CD4-positive, alpha-beta T cell (primary cell): ENCODE results near the gene RNPS1. TPM values are rescaled to one million over a fixed set of nuclear protein-coding genes. Genes with fewer than 3 reads are reported as not detected.

Source experiments
- ATAC-seq: fragments of 200-7000 bp; cut with Tn5 transposase; one replicate; pipeline ENCODE4 v1.10.0; 2022; ENCODE audit warnings: mild to moderate bottlenecking; ENCODE audit not compliant: poor library complexity
- CTCF ChIA-PET: fragments of 350-600 bp; sonication (Branson Sonifier 250); formaldehyde crosslinking; loops from one replicate; lab custom pipeline; 2021; ENCODE audit warnings: antibody characterized with exemption, inconsistent platforms; lab: Charles Lee
- POLR2A ChIA-PET: fragments of 350-600 bp; sonication (Branson Sonifier 250); formaldehyde crosslinking; loops from one replicate; lab custom pipeline; 2021; ENCODE audit warnings: antibody characterized with exemption, inconsistent platforms; lab: Charles Lee
- DNase-seq, 14 experiments: peaks; one replicate each; pipeline ENCODE4 v3.0.0-alpha.2; 2013 to 2020; ENCODE audit warnings: mixed read lengths in 2 of 14
- H3K27ac ChIP-seq, 2 donors: one replicate each; pipeline versions ENCODE4 v1.5.1 to v1.7.0; 2013; ENCODE audit warnings: low read length in 2 of 2, low read depth in 1 of 2, mild to moderate bottlenecking in 1 of 2
- H3K27me3 ChIP-seq, 2 experiments: 1 replicate in 1 of 2; 2 replicates in 1 of 2; pipeline versions ENCODE4 v1.6.1 to v1.7.0; 2013; ENCODE audit warnings: low read length in 2 of 2, control low read depth in 1 of 2, mild to moderate bottlenecking in 1 of 2, moderate library complexity in 1 of 2; ENCODE audit not compliant: insufficient read depth in 2 of 2, control insufficient read depth in 1 of 2
- H3K36me3 ChIP-seq: one replicate; pipeline ENCODE4 v1.6.1; 2013; ENCODE audit warnings: low read length, control low read depth; ENCODE audit not compliant: insufficient read depth
- H3K4me1 ChIP-seq: one replicate; pipeline ENCODE4 v1.6.1; 2013; ENCODE audit warnings: low read length, control low read depth; ENCODE audit not compliant: insufficient read depth
- H3K4me3 ChIP-seq: one replicate; pipeline ENCODE4 v1.5.1; 2013; ENCODE audit warnings: mild to moderate bottlenecking, low read length, moderate library complexity
- H3K9me3 ChIP-seq, 2 experiments: 1 replicate in 1 of 2; 2 replicates in 1 of 2; pipeline versions ENCODE4 v1.6.1 to v1.7.0; 2013; ENCODE audit warnings: low read length in 2 of 2, mild to moderate bottlenecking in 2 of 2, control low read depth in 1 of 2, moderate library complexity in 1 of 2; ENCODE audit not compliant: control insufficient read depth in 1 of 2, insufficient read depth in 1 of 2
- H3K27ac Mint-ChIP-seq: one replicate; pipeline ENCODE4 v1.8.0; 2020; ENCODE audit warnings: mixed read lengths
- H3K27me3 Mint-ChIP-seq: one replicate; pipeline ENCODE4 v1.8.0; 2021; ENCODE audit warnings: mixed read lengths
- H3K36me3 Mint-ChIP-seq: one replicate; pipeline ENCODE4 v1.8.0; 2021; ENCODE audit warnings: low read depth, mixed read lengths
- H3K4me1 Mint-ChIP-seq: one replicate; pipeline ENCODE4 v1.8.0; 2021; ENCODE audit warnings: low read depth, mixed read lengths
- H3K4me3 Mint-ChIP-seq: one replicate; pipeline ENCODE4 v1.8.0; 2020; ENCODE audit warnings: mild to moderate bottlenecking, mixed read lengths
- H3K9me3 Mint-ChIP-seq: one replicate; pipeline ENCODE4 v1.8.0; 2020; ENCODE audit warnings: mixed read lengths
- CTCF ChIP-seq: fragments of 200-600 bp; IDR thresholded peaks from one replicate; pipeline ENCODE4 v1.8.0; 2022; ENCODE audit warnings: antibody characterized with exemption, mild to moderate bottlenecking
- intact Hi-C, 2 experiments: fragments of 100-400 bp; cut with DNase I in 1 of 2; cut with micrococcal nuclease in 1 of 2; formaldehyde crosslinking; loops; one replicate each; pipeline versions ENCODE4 v1.15.1 to v1.9.0; 2023 to 2025; cut with DNase I, micrococcal nuclease
- total RNA-seq, 174 experiments: library from RNA in 2 of 174; stranded (reverse) in 2 of 174; gene quantifications; one replicate each; pipeline ENCODE4 v1.2.3 and lab custom pipeline; 2021 to 2026

The RNPS1 gene
- total RNA-seq, 2 experiments from 2014 or later, result 211 to 214 TPM

DNA sequence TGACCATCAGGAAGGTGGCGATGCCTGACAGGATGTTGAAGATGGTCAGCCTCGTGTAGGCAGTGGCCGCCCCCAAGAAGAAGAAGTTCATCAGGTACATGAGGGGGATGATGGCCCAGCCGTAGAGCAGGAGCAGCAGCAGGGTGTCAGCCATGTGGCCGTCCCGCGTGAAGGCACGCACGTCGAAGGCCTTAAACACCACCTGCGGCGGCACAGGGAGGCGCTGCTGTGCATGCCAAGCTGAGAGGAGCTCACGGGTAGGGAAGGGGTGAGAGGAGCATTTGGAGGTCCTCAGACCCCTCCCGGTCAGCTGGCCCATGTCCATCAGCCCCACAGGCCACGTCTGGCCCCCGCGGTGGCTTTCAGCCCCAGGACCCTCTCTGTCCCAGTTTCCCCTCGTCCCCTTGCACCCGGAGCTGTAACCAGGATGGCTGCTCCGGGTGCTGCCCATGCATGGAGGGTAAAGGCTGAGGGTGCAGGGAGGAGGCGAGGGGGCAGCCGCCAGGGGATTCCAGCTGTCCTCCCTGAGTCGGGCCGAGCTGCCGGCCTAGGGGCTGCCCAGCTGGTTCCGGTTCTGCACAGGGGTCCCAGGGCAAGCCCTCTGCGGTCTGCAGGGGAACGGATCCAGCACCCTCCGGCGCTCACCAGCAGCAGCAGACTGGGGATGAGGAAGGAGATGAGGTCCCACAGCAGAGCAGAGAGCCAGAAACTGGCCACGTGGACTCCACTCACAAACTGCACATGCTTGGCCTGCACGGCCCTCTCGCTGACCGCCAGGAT, 17.1 kb upstream of the RNPS1 start:
- DNase-seq, result no peak
- Histone ChIP-seq H3K36me3 (peaks cover 2% of the 10 kb centered on the region), H3K4me3 (no peak overlapping the region), H3K27me3 (no peaks in the 10 kb centered on the region), H3K4me1 (no peaks in the 10 kb centered on the region), H3K27ac (no peak overlapping the region), H3K9me3 (no peaks in the 10 kb centered on the region)
- Mint-ChIP-seq H3K4me3 (no peak overlapping the region), H3K27ac (no peak overlapping the region), H3K27me3 (no peaks in the 10 kb centered on the region), H3K36me3 (peaks cover 5% of the 10 kb centered on the region), H3K4me1 (no peaks in the 10 kb centered on the region), H3K9me3 (no peaks in the 10 kb centered on the region)
- intact Hi-C loops, result no loop called here
- ChIA-PET CTCF (no interaction called here), POLR2A (no interaction called here)
- no peak for TF ChIP-seq CTCF
- no peak for ATAC-seq

- Histone ChIP-seq H3K27ac (no peak overlapping the region), H3K4me1 (no peaks in the 10 kb centered on the region), H3K4me3 (no peak overlapping the region), H3K36me3 (no peaks in the 10 kb centered on the region), H3K9me3 (no peaks in the 10 kb centered on the region), H3K27me3 (no peaks in the 10 kb centered on the region)
- intact Hi-C loops, result no loop called here
- ATAC-seq, result no peak
- no peak for TF ChIP-seq CTCF
- Mint-ChIP-seq H3K9me3 (no peaks in the 10 kb centered on the region), H3K4me1 (no peaks in the 10 kb centered on the region), H3K27me3 (no peaks in the 10 kb centered on the region), H3K4me3 (no peak overlapping the region), H3K36me3 (peaks cover 5% of the 10 kb centered on the region), H3K27ac (no peak overlapping the region)
- DNase-seq, result no peak
- ChIA-PET POLR2A (no interaction called here), CTCF (no interaction called here)
Measured at GRCh38 chr16:2284001-2284770, 16.3 kb upstream of the RNPS1 start.

DNA sequence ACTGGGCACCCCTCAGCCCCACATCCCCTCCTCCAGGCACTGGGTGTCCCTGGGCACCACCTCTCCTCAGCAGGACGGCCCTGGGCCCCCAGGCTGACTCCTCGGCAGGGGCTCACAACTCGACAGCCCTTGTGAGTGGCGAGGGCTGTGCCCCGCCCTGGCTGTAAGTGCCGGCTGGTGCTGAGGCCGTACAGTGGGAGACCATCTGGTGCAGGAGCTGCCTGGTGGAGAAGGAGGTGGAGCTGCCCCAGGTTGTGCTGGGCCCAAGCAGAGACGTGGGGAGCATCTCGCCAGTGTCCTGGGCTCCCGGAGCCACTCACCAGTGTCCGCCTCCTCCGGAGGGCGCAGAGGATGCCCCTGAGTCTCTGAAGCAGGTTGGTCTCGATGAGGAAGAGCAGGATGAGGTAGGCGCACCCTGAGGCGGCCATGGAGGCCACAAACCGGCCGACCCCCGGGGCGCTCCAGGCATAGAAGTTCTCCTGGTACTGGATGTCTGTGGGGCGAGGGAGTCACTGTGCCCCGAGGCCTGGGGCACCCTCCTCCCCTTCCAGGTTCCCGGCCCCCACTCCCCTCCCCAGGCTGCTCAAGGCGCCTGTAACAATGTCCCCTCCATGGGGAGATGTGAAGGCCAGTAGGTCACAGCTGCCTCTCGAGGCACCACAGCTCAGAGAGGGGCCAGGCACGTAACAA, 15.1 kb upstream of the RNPS1 start:
- no peaks in the 10 kb centered on the region for H3K4me1 Mint-ChIP-seq
- POLR2A ChIA-PET, result no interaction called here
- no peaks in the 10 kb centered on the region for H3K9me3 ChIP-seq
- H3K4me3 Mint-ChIP-seq, result no peak overlapping the region
- no peak overlapping the region for H3K27ac Mint-ChIP-seq
- CTCF ChIA-PET, result no interaction called here
- no peaks in the 10 kb centered on the region for H3K4me1 ChIP-seq
- no peaks in the 10 kb centered on the region for H3K9me3 Mint-ChIP-seq
- TF ChIP-seq CTCF, result no peak
- H3K36me3 Mint-ChIP-seq, result peaks cover 5% of the 10 kb centered on the region
- H3K4me3 ChIP-seq, result no peak overlapping the region
- no peaks in the 10 kb centered on the region for H3K36me3 ChIP-seq
- intact Hi-C loops, result no loop called here
- H3K27ac ChIP-seq, result no peak overlapping the region
- H3K27me3 ChIP-seq, result no peaks in the 10 kb centered on the region
- DNase-seq (no peak), ATAC-seq (no peak)
- H3K27me3 Mint-ChIP-seq, result no peaks in the 10 kb centered on the region
